Neural progenitor cell (in vitro differentiated cells): ENCODE results near the gene SYT17.

Experiments
- EZH2 ChIP-seq: fragments of 200-600 bp; sonication (generic); IDR thresholded peaks from 2 replicates; pipeline ENCODE4 v1.6.1; 2017; ENCODE audit warnings: antibody characterized with exemption, mild to moderate bottlenecking, moderate library complexity
- EZH2phosphoT487 ChIP-seq: fragments of 200-600 bp; sonication (generic); IDR thresholded peaks from 2 replicates; pipeline ENCODE4 v1.6.1; 2017; ENCODE audit warnings: antibody characterized with exemption
- TF ChIP-seq, protein P1 (sequence below): fragments of 200-600 bp; sonication (generic); IDR thresholded peaks from 2 replicates; pipeline ENCODE4 v1.5.1; 2017; ENCODE audit warnings: antibody characterized with exemption, mild to moderate bottlenecking

DNA sequence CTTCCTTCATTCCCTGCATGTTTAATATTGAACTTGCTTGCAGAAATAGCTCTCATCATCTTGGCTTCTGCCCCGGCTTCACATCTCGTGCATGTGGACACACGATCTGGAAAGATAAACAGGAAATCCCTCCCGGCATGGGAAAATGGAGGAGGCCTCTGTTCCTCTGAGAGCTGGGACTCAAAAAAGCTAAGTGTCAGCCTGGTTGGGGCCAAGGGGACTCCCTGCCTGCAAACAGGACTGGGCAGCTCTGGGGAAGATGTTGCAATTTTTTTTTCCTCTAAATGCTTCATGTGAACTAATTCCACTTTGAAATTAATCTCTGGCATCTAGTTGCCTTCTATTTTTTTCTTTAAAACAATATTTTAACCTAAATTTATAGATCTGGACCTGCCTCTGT, 29.4 kb upstream of the SYT17 start:
- TF ChIP-seq, protein P1, sequence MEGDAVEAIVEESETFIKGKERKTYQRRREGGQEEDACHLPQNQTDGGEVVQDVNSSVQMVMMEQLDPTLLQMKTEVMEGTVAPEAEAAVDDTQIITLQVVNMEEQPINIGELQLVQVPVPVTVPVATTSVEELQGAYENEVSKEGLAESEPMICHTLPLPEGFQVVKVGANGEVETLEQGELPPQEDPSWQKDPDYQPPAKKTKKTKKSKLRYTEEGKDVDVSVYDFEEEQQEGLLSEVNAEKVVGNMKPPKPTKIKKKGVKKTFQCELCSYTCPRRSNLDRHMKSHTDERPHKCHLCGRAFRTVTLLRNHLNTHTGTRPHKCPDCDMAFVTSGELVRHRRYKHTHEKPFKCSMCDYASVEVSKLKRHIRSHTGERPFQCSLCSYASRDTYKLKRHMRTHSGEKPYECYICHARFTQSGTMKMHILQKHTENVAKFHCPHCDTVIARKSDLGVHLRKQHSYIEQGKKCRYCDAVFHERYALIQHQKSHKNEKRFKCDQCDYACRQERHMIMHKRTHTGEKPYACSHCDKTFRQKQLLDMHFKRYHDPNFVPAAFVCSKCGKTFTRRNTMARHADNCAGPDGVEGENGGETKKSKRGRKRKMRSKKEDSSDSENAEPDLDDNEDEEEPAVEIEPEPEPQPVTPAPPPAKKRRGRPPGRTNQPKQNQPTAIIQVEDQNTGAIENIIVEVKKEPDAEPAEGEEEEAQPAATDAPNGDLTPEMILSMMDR = no peak
- no peak for TF ChIP-seq EZH2
- no peak for TF ChIP-seq EZH2phosphoT487
